GM23338 (cell line): ENCODE results near the gene CD8A. TPM values are rescaled to one million over a fixed set of nuclear protein-coding genes. Genes with fewer than 3 reads are reported as not detected.

Source experiments
- ATAC-seq: fragments of 200-7000 bp; cut with Tn5 transposase; 3 replicates; pipeline ENCODE4 v1.9.1; 2020
- DNase-seq: peaks from one replicate; pipeline ENCODE4 v3.0.0-alpha.2; 2015; ENCODE audit warnings: low spot score
- H2AFZ ChIP-seq: fragments of 200-600 bp; sonication (generic); 2 replicates; pipeline ENCODE4 v1.8.0; 2016; ENCODE audit warnings: antibody characterized with exemption, mild to moderate bottlenecking, moderate library complexity
- H3F3A ChIP-seq: fragments of 200-600 bp; sonication (generic); replicated peaks from 2 replicates; pipeline ENCODE4 v1.8.0; 2017; ENCODE audit warnings: antibody characterized with exemption, mixed run types, low read depth
- H3K27ac ChIP-seq: fragments of 200-600 bp; sonication (generic); 2 replicates; pipeline ENCODE4 v1.6.1; 2016; ENCODE audit warnings: low read depth
- H3K27me3 ChIP-seq: fragments of 200-600 bp; sonication (generic); 2 replicates; pipeline ENCODE4 v1.8.0; 2016; ENCODE audit warnings: mild to moderate bottlenecking, mixed run types, moderate library complexity; ENCODE audit not compliant: insufficient read depth
- H3K36me3 ChIP-seq: fragments of 200-600 bp; sonication (generic); 2 replicates; pipeline ENCODE4 v1.8.0; 2016; ENCODE audit warnings: mild to moderate bottlenecking; ENCODE audit not compliant: insufficient read depth
- H3K4me1 ChIP-seq: fragments of 200-600 bp; sonication (generic); 2 replicates; pipeline ENCODE4 v1.8.0; 2016; ENCODE audit warnings: mild to moderate bottlenecking, moderate library complexity; ENCODE audit not compliant: insufficient read depth
- H3K4me2 ChIP-seq: fragments of 200-600 bp; sonication (generic); 2 replicates; pipeline ENCODE4 v1.7.1; 2017; ENCODE audit warnings: mixed run types
- H3K4me3 ChIP-seq: fragments of 200-600 bp; sonication (generic); 2 replicates; pipeline ENCODE4 v1.6.1; 2016; ENCODE audit warnings: mixed run types
- H3K79me2 ChIP-seq: fragments of 200-600 bp; sonication (generic); replicated peaks from 2 replicates; pipeline ENCODE4 v1.8.0; 2017; ENCODE audit warnings: mild to moderate bottlenecking; ENCODE audit not compliant: insufficient read depth
- H3K9me2 ChIP-seq: fragments of 200-600 bp; sonication (generic); 2 replicates; pipeline ENCODE4 v1.8.0; 2017; ENCODE audit not compliant: insufficient read depth
- H4K20me1 ChIP-seq: fragments of 200-600 bp; sonication (generic); replicated peaks from 2 replicates; pipeline ENCODE4 v1.8.0; 2017; ENCODE audit warnings: mild to moderate bottlenecking; ENCODE audit not compliant: insufficient read depth
- H3K27ac Mint-ChIP-seq: 2 replicates; pipeline ENCODE4 v1.8.0; 2020; ENCODE audit warnings: inconsistent platforms, mild to moderate bottlenecking, moderate library complexity, mixed read lengths
- H3K27me3 Mint-ChIP-seq: 3 replicates; pipeline ENCODE4 v1.8.0; 2022; ENCODE audit warnings: low read depth, mild to moderate bottlenecking, moderate library complexity, mixed read lengths, inconsistent platforms; ENCODE audit not compliant: insufficient read depth, poor library complexity
- H3K36me3 Mint-ChIP-seq: 3 replicates; pipeline ENCODE4 v1.8.0; 2021; ENCODE audit warnings: low read depth, mild to moderate bottlenecking, inconsistent platforms, moderate library complexity, mixed read lengths
- H3K4me1 Mint-ChIP-seq: 3 replicates; pipeline ENCODE4 v1.8.0; 2020; ENCODE audit warnings: mild to moderate bottlenecking, inconsistent platforms, mixed read lengths
- H3K4me3 Mint-ChIP-seq: 3 replicates; pipeline ENCODE4 v1.8.0; 2021; ENCODE audit warnings: moderate library complexity, mild to moderate bottlenecking, inconsistent platforms, mixed read lengths
- H3K9me3 Mint-ChIP-seq: 3 replicates; pipeline ENCODE4 v1.8.0; 2020; ENCODE audit warnings: moderate library complexity, mild to moderate bottlenecking, inconsistent platforms, mixed read lengths
- CREB1 ChIP-seq: fragments of 250-450 bp; sonication (Bioruptor Pico); IDR thresholded peaks from 2 replicates; pipeline ENCODE4 v1.5.0; 2020; ENCODE audit warnings: low read depth, mild to moderate bottlenecking, moderate library complexity
- CTCF ChIP-seq, 2 experiments: fragments of 200-600 bp in 1 of 2; sonication (generic) in 1 of 2; conservative IDR thresholded peaks; 2 replicates each; pipeline versions ENCODE4 v1.5.1 to v1.6.1; 2016 to 2017; ENCODE audit warnings: antibody characterized with exemption in 2 of 2, low read depth in 2 of 2, mild to moderate bottlenecking in 2 of 2, moderate library complexity in 1 of 2
- ETS1 ChIP-seq: IDR thresholded peaks from 2 replicates; pipeline ENCODE4 v1.6.1; 2016; ENCODE audit warnings: antibody characterized with exemption
- EZH2 ChIP-seq: fragments of 200-600 bp; sonication (generic); IDR thresholded peaks from one replicate; pipeline ENCODE4 v1.8.0; 2017; ENCODE audit warnings: antibody characterized with exemption, mild to moderate bottlenecking, low read depth; ENCODE audit not compliant: unreplicated experiment
- EZH2phosphoT487 ChIP-seq: fragments of 200-600 bp; sonication (generic); IDR thresholded peaks from one replicate; pipeline ENCODE4 v1.8.1; 2018; ENCODE audit warnings: antibody characterized with exemption; ENCODE audit not compliant: unreplicated experiment
- JUNB ChIP-seq: IDR thresholded peaks from one replicate; pipeline ENCODE4 v1.6.1; 2016; ENCODE audit warnings: antibody characterized with exemption; ENCODE audit not compliant: unreplicated experiment
- NANOG ChIP-seq: IDR thresholded peaks from 2 replicates; pipeline ENCODE4 v1.6.1; 2016; ENCODE audit warnings: antibody characterized with exemption, borderline replicate concordance
- POLR2AphosphoS5 ChIP-seq: IDR thresholded peaks from 2 replicates; pipeline ENCODE4 v1.6.1; 2016; ENCODE audit warnings: antibody characterized with exemption, low read depth
- STAT1 ChIP-seq: IDR thresholded peaks from one replicate; pipeline ENCODE4 v1.6.1; 2016; ENCODE audit warnings: antibody characterized with exemption; ENCODE audit not compliant: unreplicated experiment
- ZNF114 ChIP-seq: fragments of 250-450 bp; sonication (Bioruptor Pico); IDR thresholded peaks from 2 replicates; pipeline ENCODE4 v1.5.0; 2020; ENCODE audit warnings: mild to moderate bottlenecking, moderate library complexity
- ZNF331 ChIP-seq: fragments of 250-450 bp; sonication (Bioruptor Pico); IDR thresholded peaks from 2 replicates; pipeline ENCODE4 v1.5.0; 2020; ENCODE audit warnings: low read depth, mild to moderate bottlenecking, moderate library complexity
- polyA plus RNA-seq: library from polyadenylated mRNA; unstranded; fragments of >200 nt; fragmentation: Nextera tagmentation; extraction: Ambion mirVana; gene quantifications from 2 replicates; pipeline ENCODE4 v1.2.1, GENCODE V29; 2016
- total RNA-seq: library from RNA; depleted of rRNA; stranded (reverse); fragments of >200 nt; shearing (Covaris generic); gene quantifications from 2 replicates; pipeline ENCODE4 v1.2.3, GENCODE V29; 2014
- TF ChIP-seq, protein P1 (sequence below): IDR thresholded peaks from one replicate; pipeline ENCODE4 v1.6.1; 2018; ENCODE audit warnings: antibody characterized with exemption; ENCODE audit not compliant: unreplicated experiment
- TF ChIP-seq, protein P2 (sequence below): fragments of 250-450 bp; sonication (Bioruptor Pico); IDR thresholded peaks from 2 replicates; pipeline ENCODE4 v1.5.0; 2020; ENCODE audit warnings: mild to moderate bottlenecking, moderate library complexity

Gene CD8A
- total and polyA plus RNA-seq, 2 experiments from 2014 or later, result 0.19 to 0.24 TPM

- Histone ChIP-seq H3K36me3 (peaks cover 23% of the 10 kb centered on the region; the same call in 1 of the 2 replicates), H4K20me1 (no peaks in the 10 kb centered on the region), H3K27ac (no peak overlapping the region), H3K4me3 (no peak overlapping the region), H3F3A (no peaks in the 10 kb centered on the region), H3K9me2 (no peaks in the 10 kb centered on the region), H3K4me1 (no peaks in the 10 kb centered on the region), H2AFZ (no peak overlapping the region), H3K27me3 (no peaks in the 10 kb centered on the region), H3K79me2 (no peaks in the 10 kb centered on the region), H3K4me2 (no peak overlapping the region)
- Mint-ChIP-seq H3K4me3 (no peak overlapping the region), H3K9me3 (no peaks in the 10 kb centered on the region), H3K4me1 (peaks cover 21% of the 10 kb centered on the region; the same call in 2 of the 3 replicates), H3K36me3 (peaks cover 42% of the 10 kb centered on the region), H3K27me3 (no peaks in the 10 kb centered on the region), H3K27ac (no peak overlapping the region)
- TF ChIP-seq EZH2phosphoT487, result no peak
- no peak for TF ChIP-seq CREB1 (CRISPR knock-in tag)
- TF ChIP-seq, protein P1, sequence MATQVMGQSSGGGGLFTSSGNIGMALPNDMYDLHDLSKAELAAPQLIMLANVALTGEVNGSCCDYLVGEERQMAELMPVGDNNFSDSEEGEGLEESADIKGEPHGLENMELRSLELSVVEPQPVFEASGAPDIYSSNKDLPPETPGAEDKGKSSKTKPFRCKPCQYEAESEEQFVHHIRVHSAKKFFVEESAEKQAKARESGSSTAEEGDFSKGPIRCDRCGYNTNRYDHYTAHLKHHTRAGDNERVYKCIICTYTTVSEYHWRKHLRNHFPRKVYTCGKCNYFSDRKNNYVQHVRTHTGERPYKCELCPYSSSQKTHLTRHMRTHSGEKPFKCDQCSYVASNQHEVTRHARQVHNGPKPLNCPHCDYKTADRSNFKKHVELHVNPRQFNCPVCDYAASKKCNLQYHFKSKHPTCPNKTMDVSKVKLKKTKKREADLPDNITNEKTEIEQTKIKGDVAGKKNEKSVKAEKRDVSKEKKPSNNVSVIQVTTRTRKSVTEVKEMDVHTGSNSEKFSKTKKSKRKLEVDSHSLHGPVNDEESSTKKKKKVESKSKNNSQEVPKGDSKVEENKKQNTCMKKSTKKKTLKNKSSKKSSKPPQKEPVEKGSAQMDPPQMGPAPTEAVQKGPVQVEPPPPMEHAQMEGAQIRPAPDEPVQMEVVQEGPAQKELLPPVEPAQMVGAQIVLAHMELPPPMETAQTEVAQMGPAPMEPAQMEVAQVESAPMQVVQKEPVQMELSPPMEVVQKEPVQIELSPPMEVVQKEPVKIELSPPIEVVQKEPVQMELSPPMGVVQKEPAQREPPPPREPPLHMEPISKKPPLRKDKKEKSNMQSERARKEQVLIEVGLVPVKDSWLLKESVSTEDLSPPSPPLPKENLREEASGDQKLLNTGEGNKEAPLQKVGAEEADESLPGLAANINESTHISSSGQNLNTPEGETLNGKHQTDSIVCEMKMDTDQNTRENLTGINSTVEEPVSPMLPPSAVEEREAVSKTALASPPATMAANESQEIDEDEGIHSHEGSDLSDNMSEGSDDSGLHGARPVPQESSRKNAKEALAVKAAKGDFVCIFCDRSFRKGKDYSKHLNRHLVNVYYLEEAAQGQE, result no peak
- no peak for TF ChIP-seq NANOG
- TF ChIP-seq, protein P2, sequence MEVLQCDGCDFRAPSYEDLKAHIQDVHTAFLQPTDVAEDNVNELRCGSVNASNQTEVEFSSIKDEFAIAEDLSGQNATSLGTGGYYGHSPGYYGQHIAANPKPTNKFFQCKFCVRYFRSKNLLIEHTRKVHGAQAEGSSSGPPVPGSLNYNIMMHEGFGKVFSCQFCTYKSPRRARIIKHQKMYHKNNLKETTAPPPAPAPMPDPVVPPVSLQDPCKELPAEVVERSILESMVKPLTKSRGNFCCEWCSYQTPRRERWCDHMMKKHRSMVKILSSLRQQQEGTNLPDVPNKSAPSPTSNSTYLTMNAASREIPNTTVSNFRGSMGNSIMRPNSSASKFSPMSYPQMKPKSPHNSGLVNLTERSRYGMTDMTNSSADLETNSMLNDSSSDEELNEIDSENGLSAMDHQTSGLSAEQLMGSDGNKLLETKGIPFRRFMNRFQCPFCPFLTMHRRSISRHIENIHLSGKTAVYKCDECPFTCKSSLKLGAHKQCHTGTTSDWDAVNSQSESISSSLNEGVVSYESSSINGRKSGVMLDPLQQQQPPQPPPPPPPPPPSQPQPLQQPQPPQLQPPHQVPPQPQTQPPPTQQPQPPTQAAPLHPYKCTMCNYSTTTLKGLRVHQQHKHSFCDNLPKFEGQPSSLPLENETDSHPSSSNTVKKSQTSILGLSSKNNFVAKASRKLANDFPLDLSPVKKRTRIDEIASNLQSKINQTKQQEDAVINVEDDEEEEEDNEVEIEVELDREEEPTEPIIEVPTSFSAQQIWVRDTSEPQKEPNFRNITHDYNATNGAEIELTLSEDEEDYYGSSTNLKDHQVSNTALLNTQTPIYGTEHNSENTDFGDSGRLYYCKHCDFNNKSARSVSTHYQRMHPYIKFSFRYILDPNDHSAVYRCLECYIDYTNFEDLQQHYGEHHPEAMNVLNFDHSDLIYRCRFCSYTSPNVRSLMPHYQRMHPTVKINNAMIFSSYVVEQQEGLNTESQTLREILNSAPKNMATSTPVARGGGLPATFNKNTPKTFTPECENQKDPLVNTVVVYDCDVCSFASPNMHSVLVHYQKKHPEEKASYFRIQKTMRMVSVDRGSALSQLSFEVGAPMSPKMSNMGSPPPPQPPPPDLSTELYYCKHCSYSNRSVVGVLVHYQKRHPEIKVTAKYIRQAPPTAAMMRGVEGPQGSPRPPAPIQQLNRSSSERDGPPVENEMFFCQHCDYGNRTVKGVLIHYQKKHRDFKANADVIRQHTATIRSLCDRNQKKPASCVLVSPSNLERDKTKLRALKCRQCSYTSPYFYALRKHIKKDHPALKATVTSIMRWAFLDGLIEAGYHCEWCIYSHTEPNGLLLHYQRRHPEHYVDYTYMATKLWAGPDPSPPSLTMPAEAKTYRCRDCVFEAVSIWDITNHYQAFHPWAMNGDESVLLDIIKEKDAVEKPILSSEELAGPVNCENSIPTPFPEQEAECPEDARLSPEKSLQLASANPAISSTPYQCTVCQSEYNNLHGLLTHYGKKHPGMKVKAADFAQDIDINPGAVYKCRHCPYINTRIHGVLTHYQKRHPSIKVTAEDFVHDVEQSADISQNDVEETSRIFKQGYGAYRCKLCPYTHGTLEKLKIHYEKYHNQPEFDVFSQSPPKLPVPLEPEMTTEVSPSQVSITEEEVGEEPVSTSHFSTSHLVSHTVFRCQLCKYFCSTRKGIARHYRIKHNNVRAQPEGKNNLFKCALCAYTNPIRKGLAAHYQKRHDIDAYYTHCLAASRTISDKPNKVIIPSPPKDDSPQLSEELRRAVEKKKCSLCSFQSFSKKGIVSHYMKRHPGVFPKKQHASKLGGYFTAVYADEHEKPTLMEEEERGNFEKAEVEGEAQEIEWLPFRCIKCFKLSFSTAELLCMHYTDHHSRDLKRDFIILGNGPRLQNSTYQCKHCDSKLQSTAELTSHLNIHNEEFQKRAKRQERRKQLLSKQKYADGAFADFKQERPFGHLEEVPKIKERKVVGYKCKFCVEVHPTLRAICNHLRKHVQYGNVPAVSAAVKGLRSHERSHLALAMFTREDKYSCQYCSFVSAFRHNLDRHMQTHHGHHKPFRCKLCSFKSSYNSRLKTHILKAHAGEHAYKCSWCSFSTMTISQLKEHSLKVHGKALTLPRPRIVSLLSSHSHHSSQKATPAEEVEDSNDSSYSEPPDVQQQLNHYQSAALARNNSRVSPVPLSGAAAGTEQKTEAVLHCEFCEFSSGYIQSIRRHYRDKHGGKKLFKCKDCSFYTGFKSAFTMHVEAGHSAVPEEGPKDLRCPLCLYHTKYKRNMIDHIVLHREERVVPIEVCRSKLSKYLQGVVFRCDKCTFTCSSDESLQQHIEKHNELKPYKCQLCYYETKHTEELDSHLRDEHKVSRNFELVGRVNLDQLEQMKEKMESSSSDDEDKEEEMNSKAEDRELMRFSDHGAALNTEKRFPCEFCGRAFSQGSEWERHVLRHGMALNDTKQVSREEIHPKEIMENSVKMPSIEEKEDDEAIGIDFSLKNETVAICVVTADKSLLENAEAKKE (CRISPR knock-in tag), result no peak
- TF ChIP-seq JUNB, result no peak
- no peak for TF ChIP-seq EZH2
- no peak for TF ChIP-seq STAT1
- TF ChIP-seq ZNF114 (CRISPR knock-in tag), result no peak
- no peak for TF ChIP-seq ETS1
- no peak for TF ChIP-seq POLR2AphosphoS5
- no peak for TF ChIP-seq CTCF (conservative IDR thresholded peaks at IDR 0.05; ENCODE audit: low read depth in 2 of 2)
- TF ChIP-seq ZNF331 (CRISPR knock-in tag), result no peak
- DNase-seq (no peak), ATAC-seq (peak; percentile 35; the same call in 1 of the 3 replicates)
Observed at GRCh38 chr2:86774862-86775261, 15.9 kb downstream of the CD8A start.
